K562 (cell line): ENCODE results near the gene HMSD. TPM values are rescaled to one million over a fixed set of nuclear protein-coding genes. Genes with fewer than 3 reads are reported as not detected.

Experiments
- ATAC-seq: fragments of 200-7000 bp; cut with Tn5 transposase; 3 replicates; pipeline ENCODE4 v1.9.1; 2020; ENCODE audit warnings: moderate library complexity
- BruUV-seq: library from RNA; stranded (reverse); fragments of 400-500 nt; replicated peaks from 2 replicates; lab custom pipeline; 2021; lab: Mats Ljungman, UMichigan
- CTCF ChIA-PET: fragments of 300-600 bp; formaldehyde crosslinking; extraction: SDS; loops from one replicate; lab custom pipeline; 2021; ENCODE audit warnings: low intra/inter-chr PET ratio; lab: Yijun Ruan, JAX
- POLR2A ChIA-PET: fragments of 300-600, 350-650 bp; sonication (Branson Sonifier 250); formaldehyde crosslinking; extraction: SDS; loops from one replicate; lab custom pipeline; 2021; ENCODE audit warnings: antibody characterized with exemption, inconsistent platforms; lab: Yijun Ruan, JAX
- DNase-seq, 4 experiments: peaks; one replicate each; pipeline versions ENCODE4 v3.0.0 to v3.0.0-alpha.2; 2011 to 2018; ENCODE audit warnings: low spot score in 3 of 4, mixed read lengths in 3 of 4; ENCODE audit errors: extremely low read depth in 1 of 4
- FAIRE-seq: peaks from 2 replicates; lab custom pipeline; 2011; peaks lifted over from hg19 to GRCh38; lab: Jason Lieb, UNC
- H2AFZ ChIP-seq: 2 replicates; pipeline ENCODE4 v1.6.0; 2011; ENCODE audit warnings: low read depth, low read length, control low read depth, inconsistent platforms
- H3K27ac ChIP-seq: fragments of 200-600 bp; 3 replicates; pipeline ENCODE4 v1.8.0; 2011; ENCODE audit warnings: low read depth, mild to moderate bottlenecking, control low read depth, inconsistent platforms, low read length, moderate library complexity, mixed read lengths; ENCODE audit errors: extremely low read depth
- H3K27me3 ChIP-seq, 2 experiments: fragments of 300-600 bp in 1 of 2; 2 replicates in 1 of 2; 3 replicates in 1 of 2; pipeline versions ENCODE4 v1.6.0 to v1.8.0; 2011; ENCODE audit warnings: inconsistent platforms in 2 of 2, low read length in 2 of 2, mild to moderate bottlenecking in 1 of 2, mixed read lengths in 1 of 2, moderate library complexity in 1 of 2; ENCODE audit not compliant: control insufficient read depth in 2 of 2, insufficient read depth in 2 of 2
- H3K36me3 ChIP-seq: fragments of 300-600 bp; 3 replicates; pipeline ENCODE4 v1.8.0; 2011; ENCODE audit warnings: mild to moderate bottlenecking, low read length, inconsistent platforms; ENCODE audit not compliant: control insufficient read depth, insufficient read depth
- H3K4me1 ChIP-seq, 2 experiments: fragments of 200-600 bp in 1 of 2; replicated peaks in 1 of 2; 2 replicates in 1 of 2; 3 replicates in 1 of 2; pipeline versions ENCODE4 v1.5.1 to v1.8.0; 2011; ENCODE audit warnings: inconsistent platforms in 2 of 2, low read length in 2 of 2, mild to moderate bottlenecking in 1 of 2, mixed read lengths in 1 of 2, moderate library complexity in 1 of 2; ENCODE audit not compliant: control insufficient read depth in 2 of 2, insufficient read depth in 2 of 2
- H3K4me2 ChIP-seq: 2 replicates; pipeline ENCODE4 v1.6.1; 2011; ENCODE audit warnings: low read length, control low read depth, inconsistent platforms, mixed read lengths; ENCODE audit not compliant: insufficient read depth
- H3K4me3 ChIP-seq: fragments of 200-600 bp; sonication (generic), shearing (Covaris generic); 2 replicates; pipeline ENCODE4 v1.5.1; 2016; ENCODE audit warnings: control low read depth, inconsistent platforms
- H3K79me2 ChIP-seq: fragments of 200-600 bp; 3 replicates; pipeline ENCODE4 v1.8.0; 2011; ENCODE audit warnings: low read length, inconsistent platforms; ENCODE audit not compliant: control insufficient read depth, insufficient read depth
- H3K9ac ChIP-seq, 2 experiments: 2 replicates each; pipeline versions ENCODE4 v1.6.0 to v1.6.1; 2011; ENCODE audit warnings: low read depth in 2 of 2, low read length in 2 of 2, control low read depth in 1 of 2, inconsistent platforms in 1 of 2, mild to moderate bottlenecking in 1 of 2, mixed read lengths in 1 of 2; ENCODE audit not compliant: insufficient read depth in 1 of 2
- H3K9me1 ChIP-seq: one replicate; pipeline ENCODE4 v1.6.0; 2011; ENCODE audit warnings: inconsistent platforms, mild to moderate bottlenecking, low read length, moderate library complexity; ENCODE audit not compliant: control insufficient read depth, insufficient read depth
- H3K9me3 ChIP-seq: replicated peaks from 2 replicates; pipeline ENCODE4 v1.5.1; 2011; ENCODE audit warnings: low read depth, low read length, inconsistent platforms; ENCODE audit not compliant: control insufficient read depth, insufficient read depth
- H4K20me1 ChIP-seq: replicated peaks from 2 replicates; pipeline ENCODE4 v1.6.1; 2011; ENCODE audit warnings: low read length, inconsistent platforms, mixed read lengths; ENCODE audit not compliant: control insufficient read depth, insufficient read depth
- COPS2 ChIP-seq: fragments of 450-650 bp; conservative IDR thresholded peaks from 2 replicates; pipeline ENCODE4 v1.6.1; 2016; ENCODE audit warnings: mild to moderate bottlenecking, moderate library complexity
- EP300 ChIP-seq: IDR thresholded peaks from 2 replicates; pipeline ENCODE4 v1.6.1; 2012; ENCODE audit warnings: low read length, improper control_type of control experiment
- MXI1 ChIP-seq: IDR thresholded peaks from 2 replicates; pipeline ENCODE4 v1.6.1; 2011; ENCODE audit warnings: low read depth, mild to moderate bottlenecking, improper control_type of control experiment, low read length
- OTX1 ChIP-seq: fragments of 450-650 bp; formaldehyde crosslinking; IDR thresholded peaks from 2 replicates; pipeline ENCODE4 v1.4.0; 2022; ENCODE audit warnings: mild to moderate bottlenecking
- ZBTB12 ChIP-seq: fragments of 250-450 bp; sonication (Bioruptor Pico); IDR thresholded peaks from 2 replicates; pipeline ENCODE4 v1.4.0; 2020
- ZC3H11A ChIP-seq: IDR thresholded peaks from 2 replicates; pipeline ENCODE4 v1.6.1; 2012; ENCODE audit warnings: low read depth, low read length, improper control_type of control experiment
- ZNF75A ChIP-seq: fragments of 450-650 bp; formaldehyde crosslinking; IDR thresholded peaks from 2 replicates; pipeline ENCODE4 v1.4.0; 2020; ENCODE audit warnings: mild to moderate bottlenecking
- WGBS: fragments of 100-300 bp; shearing (Covaris generic); methylation state at CpG from one replicate; pipeline ENCODE4 v1.1.6; 2016; ENCODE audit warnings: low coverage, mixed read lengths; ENCODE audit not compliant: insufficient coverage; ENCODE audit errors: missing lambda C conversion rate; 5-methylcytosine and 5-hydroxymethylcytosine counted together
- in situ Hi-C: fragments of 300-500 bp; cut with MboI; formaldehyde crosslinking; loops from 4 replicates; pipeline ENCODE4 v1.15.0; 2018; ENCODE audit warnings: inconsistent platforms, mixed read lengths
- intact Hi-C: fragments of 100-400 bp; cut with micrococcal nuclease; formaldehyde crosslinking; loops from 2 replicates; pipeline ENCODE4 v1.14.2; 2022
- polyA plus RNA-seq, 8 experiments: library from polyadenylated mRNA; depleted of rRNA in 4 of 8; stranded (reverse) in 5 of 8; unstranded in 3 of 8; fragments of >200 nt; fragmentation: Nextera tagmentation in 2 of 8; fragmentation: Illumina TruSeq in 1 of 8; extraction: Ambion mirVana in 2 of 8; extraction: Trizol in 1 of 8; gene quantifications; 2 replicates each; pipeline versions ENCODE4 v1.2.1 to v1.2.3, GENCODE V29; 2011 to 2014; ENCODE audit warnings: inconsistent platforms in 1 of 8, missing spikeins in 1 of 8
- total RNA-seq, 7 experiments: library from RNA; depleted of rRNA in 6 of 7; stranded (reverse); fragments of >200 nt in 6 of 7; fragmentation: Illumina TruSeq in 2 of 7; extraction: Trizol in 2 of 7; gene quantifications; 2 replicates each; pipeline versions ENCODE4 v1.2.1 to v1.2.3, GENCODE V29; 2011 to 2021; ENCODE audit warnings: low replicate concordance in 1 of 7
- TF ChIP-seq, protein P1 (sequence below): fragments of 450-650 bp; IDR thresholded peaks from 2 replicates; pipeline ENCODE4 v1.7.1; 2018; ENCODE audit warnings: mild to moderate bottlenecking, low read depth; ENCODE audit not compliant: partially characterized antibody
- TF ChIP-seq, protein P2 (sequence below): sonication (generic); formaldehyde crosslinking; IDR thresholded peaks from 2 replicates; pipeline ENCODE4 v1.8.0; 2022; ENCODE audit warnings: missing genetic modification reagents, mild to moderate bottlenecking, borderline replicate concordance

Gene HMSD
- total and polyA plus RNA-seq, 9 of the 15 experiments (the other 6 are each of a cell fraction or from before 2014, with no cell fraction given): 0.18 to 0.39 (median 0.33) TPM; not detected in 6

DNA sequence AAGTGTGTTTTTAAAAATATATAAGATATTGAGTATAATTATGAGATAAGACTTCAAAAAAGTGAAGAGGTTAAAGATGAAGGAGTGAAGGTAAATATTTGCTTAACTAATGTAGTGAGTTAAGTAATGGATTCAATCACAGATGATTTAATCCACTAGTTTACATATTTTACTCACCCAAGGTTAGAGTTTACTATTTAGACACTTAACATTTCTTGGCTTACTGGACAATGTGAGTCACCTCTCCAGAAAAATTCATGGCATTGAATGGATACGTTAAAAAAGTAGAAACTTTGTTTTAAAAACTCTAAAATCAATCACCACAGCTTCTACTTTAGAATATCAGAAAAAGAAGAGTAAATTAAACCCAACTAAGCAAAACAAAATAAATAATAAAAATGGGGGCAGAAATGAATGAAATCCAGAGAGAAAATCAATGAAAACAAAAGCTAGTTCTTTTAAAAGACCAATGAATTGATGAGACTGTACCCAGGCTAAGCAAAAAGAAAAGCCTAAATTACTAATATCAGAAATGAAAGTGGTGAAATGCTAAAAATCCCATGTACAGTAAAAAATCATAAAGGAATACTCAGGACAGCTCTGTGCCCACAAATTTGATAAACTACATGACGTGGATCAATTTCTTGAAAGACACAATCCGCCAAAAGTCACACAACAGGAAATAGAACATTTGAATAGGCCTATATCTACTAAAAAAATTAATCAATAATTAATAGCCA is 1.9 kb upstream of the HMSD start:
- Histone ChIP-seq H3K27me3 (no peaks in the 10 kb centered on the region), H3K9ac (no peak overlapping the region), H3K9me1 (no peaks in the 10 kb centered on the region), H3K9me3 (no peaks in the 10 kb centered on the region), H3K4me2 (no peak overlapping the region), H3K36me3 (no peaks in the 10 kb centered on the region), H3K4me3 (no peak overlapping the region), H2AFZ (no peak overlapping the region), H3K27ac (no peak overlapping the region), H3K4me1 (peaks cover 0 to 7% of the 10 kb centered on the region in 2 experiments; a peak in 2 of 5 replicates), H3K79me2 (no peaks in the 10 kb centered on the region), H4K20me1 (no peaks in the 10 kb centered on the region)
- ATAC-seq (no peak), FAIRE-seq (no peak), DNase-seq (no peak)
- TF ChIP-seq OTX1 (CRISPR knock-in tag) (no peak), EP300 (no peak), ZNF75A (no peak), MXI1 (no peak), ZBTB12 (CRISPR knock-in tag) (no peak), ZC3H11A (no peak), COPS2 (no peak)
- TF ChIP-seq, protein P1, sequence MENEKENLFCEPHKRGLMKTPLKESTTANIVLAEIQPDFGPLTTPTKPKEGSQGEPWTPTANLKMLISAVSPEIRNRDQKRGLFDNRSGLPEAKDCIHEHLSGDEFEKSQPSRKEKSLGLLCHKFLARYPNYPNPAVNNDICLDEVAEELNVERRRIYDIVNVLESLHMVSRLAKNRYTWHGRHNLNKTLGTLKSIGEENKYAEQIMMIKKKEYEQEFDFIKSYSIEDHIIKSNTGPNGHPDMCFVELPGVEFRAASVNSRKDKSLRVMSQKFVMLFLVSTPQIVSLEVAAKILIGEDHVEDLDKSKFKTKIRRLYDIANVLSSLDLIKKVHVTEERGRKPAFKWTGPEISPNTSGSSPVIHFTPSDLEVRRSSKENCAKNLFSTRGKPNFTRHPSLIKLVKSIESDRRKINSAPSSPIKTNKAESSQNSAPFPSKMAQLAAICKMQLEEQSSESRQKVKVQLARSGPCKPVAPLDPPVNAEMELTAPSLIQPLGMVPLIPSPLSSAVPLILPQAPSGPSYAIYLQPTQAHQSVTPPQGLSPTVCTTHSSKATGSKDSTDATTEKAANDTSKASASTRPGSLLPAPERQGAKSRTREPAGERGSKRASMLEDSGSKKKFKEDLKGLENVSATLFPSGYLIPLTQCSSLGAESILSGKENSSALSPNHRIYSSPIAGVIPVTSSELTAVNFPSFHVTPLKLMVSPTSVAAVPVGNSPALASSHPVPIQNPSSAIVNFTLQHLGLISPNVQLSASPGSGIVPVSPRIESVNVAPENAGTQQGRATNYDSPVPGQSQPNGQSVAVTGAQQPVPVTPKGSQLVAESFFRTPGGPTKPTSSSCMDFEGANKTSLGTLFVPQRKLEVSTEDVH: no peak
- TF ChIP-seq, protein P2, sequence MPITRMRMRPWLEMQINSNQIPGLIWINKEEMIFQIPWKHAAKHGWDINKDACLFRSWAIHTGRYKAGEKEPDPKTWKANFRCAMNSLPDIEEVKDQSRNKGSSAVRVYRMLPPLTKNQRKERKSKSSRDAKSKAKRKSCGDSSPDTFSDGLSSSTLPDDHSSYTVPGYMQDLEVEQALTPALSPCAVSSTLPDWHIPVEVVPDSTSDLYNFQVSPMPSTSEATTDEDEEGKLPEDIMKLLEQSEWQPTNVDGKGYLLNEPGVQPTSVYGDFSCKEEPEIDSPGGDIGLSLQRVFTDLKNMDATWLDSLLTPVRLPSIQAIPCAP: no peak
- CTCF ChIA-PET: no interaction called here
- no TSS peak for BruUV-seq
- intact Hi-C loops (no loop called here), in situ Hi-C loops (no loop called here)
- POLR2A ChIA-PET: no interaction called here
- WGBS: 0% methylated on average over 3 of the region's 3 CpGs
